ENCODE data around the gene DNMT1. TPM values are rescaled to one million over a fixed set of nuclear protein-coding genes. Genes with fewer than 3 reads are reported as not detected.
"Not testable (repeated sequence)": the region's sequence is repeated elsewhere in the genome, so short reads cannot be mapped to it uniquely, and the experiment has no call there.

Gene DNMT1
- total and polyA plus RNA-seq, 2 donors (not counting 1 experiment from before 2014, with no cell fraction given): 53.0 to 119 TPM

DNA sequence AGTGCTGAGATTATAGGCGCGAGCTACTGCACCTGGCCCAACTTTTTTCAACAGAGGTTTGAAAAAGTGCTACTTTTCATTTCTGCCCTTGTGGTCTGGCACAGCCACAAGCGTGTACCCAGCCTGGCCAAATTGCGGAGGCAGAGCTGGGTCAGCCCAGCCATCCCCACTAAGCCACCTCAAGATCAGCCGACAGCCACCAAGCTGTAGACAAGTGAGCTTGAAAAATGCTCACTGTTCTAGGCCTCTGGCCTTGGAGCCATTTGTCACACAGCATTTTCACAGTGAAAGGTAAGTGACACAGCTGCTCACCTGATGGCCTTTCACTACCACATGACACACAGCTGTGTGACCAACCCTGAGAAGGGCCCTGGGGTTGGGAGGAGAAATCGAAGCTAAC lies 27.3 kb downstream of the DNMT1 start:
- Histone ChIP-seq H4K20me1 (ENCODE audit: control insufficient read depth, insufficient read depth, low read length, poor library complexity, severe bottlenecking) (no peaks in the 10 kb centered on the region), H3K9me3 (ENCODE audit: control extremely low read depth in 1 of 3, control insufficient read depth in 2 of 3, insufficient read depth in 1 of 3, low read length in 2 of 3) (no peaks in the 10 kb centered on the region), H3K79me2 (ENCODE audit: control insufficient read depth, insufficient read depth, low read length) (no peaks in the 10 kb centered on the region), H2AFZ (ENCODE audit: insufficient read depth, low read depth, low read length, poor library complexity, severe bottlenecking) (no peak overlapping the region), H3K4me1 (ENCODE audit: control insufficient read depth in 2 of 2, insufficient read depth in 2 of 2, low read length in 2 of 2) (no peaks in the 10 kb centered on the region), H3K4me2 (replicated peaks; ENCODE audit: low read depth, low read length, poor library complexity, severe bottlenecking) (no peak overlapping the region), H3K4me3 (ENCODE audit: control extremely low read depth in 1 of 5, extremely low read depth in 1 of 5, insufficient read depth in 1 of 5, low read depth in 2 of 5, low read length in 4 of 5) (no peak overlapping the region), H3K27me3 (replicated peaks in 1 of 4; ENCODE audit: control extremely low read depth in 1 of 4, control insufficient read depth in 3 of 4, insufficient read depth in 4 of 4, low read length in 3 of 4) (no peaks in the 10 kb centered on the region), H3K27ac (ENCODE audit: low read length in 2 of 2) (no peak overlapping the region), H3K9ac (ENCODE audit: low read length) (no peak overlapping the region), H3K36me3 (replicated peaks in 1 of 2; ENCODE audit: control extremely low read depth in 1 of 2, control insufficient read depth in 1 of 2, extremely low read depth in 1 of 2, insufficient read depth in 2 of 2, low read length in 1 of 2) (peaks cover 6 to 53% of the 10 kb centered on the region in 2 experiments)
- Mint-ChIP-seq H3K4me1 (peaks cover 2% of the 10 kb centered on the region), H3K27me3 (no peaks in the 10 kb centered on the region), H3K27ac (no peak overlapping the region), H3K9me3 (ENCODE audit: insufficient read depth) (no peaks in the 10 kb centered on the region), H3K4me3 (no peak overlapping the region)
- TF ChIP-seq, protein P1, sequence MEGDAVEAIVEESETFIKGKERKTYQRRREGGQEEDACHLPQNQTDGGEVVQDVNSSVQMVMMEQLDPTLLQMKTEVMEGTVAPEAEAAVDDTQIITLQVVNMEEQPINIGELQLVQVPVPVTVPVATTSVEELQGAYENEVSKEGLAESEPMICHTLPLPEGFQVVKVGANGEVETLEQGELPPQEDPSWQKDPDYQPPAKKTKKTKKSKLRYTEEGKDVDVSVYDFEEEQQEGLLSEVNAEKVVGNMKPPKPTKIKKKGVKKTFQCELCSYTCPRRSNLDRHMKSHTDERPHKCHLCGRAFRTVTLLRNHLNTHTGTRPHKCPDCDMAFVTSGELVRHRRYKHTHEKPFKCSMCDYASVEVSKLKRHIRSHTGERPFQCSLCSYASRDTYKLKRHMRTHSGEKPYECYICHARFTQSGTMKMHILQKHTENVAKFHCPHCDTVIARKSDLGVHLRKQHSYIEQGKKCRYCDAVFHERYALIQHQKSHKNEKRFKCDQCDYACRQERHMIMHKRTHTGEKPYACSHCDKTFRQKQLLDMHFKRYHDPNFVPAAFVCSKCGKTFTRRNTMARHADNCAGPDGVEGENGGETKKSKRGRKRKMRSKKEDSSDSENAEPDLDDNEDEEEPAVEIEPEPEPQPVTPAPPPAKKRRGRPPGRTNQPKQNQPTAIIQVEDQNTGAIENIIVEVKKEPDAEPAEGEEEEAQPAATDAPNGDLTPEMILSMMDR (IDR thresholded peaks at IDR 0.05): no peak
- no peak for TF ChIP-seq EZH2 (IDR thresholded peaks at IDR 0.05; ENCODE audit: borderline replicate concordance, insufficient read depth, low read depth, low read length, poor library complexity, severe bottlenecking)
- ATAC-seq (ENCODE audit: low read depth): no peak
- ChIA-PET POLR2A (no interaction called here), CTCF (interaction anchor here (1.0 kb wide), 1 partner anchor 82 kb away, joined by 3 read pairs; no protein-coding TSS in a partner anchor)
- WGBS (ENCODE audit: insufficient coverage): 93% methylated on average over 6 of the region's 6 CpGs
- DNase-seq: no peak
- intact Hi-C loops (cut with micrococcal nuclease): no loop called here

DNA sequence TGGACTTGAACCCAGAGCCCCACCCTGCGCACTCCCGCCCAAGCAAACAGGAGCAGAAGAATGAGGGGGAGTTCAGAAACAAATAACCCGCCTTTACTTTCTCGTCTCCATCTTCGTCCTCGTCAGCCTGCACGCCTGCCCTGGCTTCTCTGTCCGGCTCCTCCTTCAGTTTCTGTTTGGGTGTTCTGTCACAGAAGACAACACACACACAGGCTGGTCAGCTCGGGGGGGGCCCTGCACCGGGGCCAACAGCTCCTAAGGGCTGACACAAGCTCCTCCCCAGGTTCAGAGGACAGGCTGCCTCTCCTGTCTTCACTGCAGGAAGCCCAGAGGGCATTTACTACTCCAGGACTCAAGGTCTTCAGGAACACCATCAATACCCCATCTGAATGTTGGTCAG lies 28.3 kb downstream of the DNMT1 start:
- H3K27me3 Mint-ChIP-seq; H3K4me1 Mint-ChIP-seq; H3K4me2 ChIP-seq (replicated peaks; ENCODE audit: low read depth, low read length, poor library complexity, severe bottlenecking); DNase-seq; POLR2A ChIA-PET; H3K4me3 Mint-ChIP-seq; H3K79me2 ChIP-seq (ENCODE audit: control insufficient read depth, insufficient read depth, low read length); H3K27ac Mint-ChIP-seq; H4K20me1 ChIP-seq (ENCODE audit: control insufficient read depth, insufficient read depth, low read length, poor library complexity, severe bottlenecking); H3K9ac ChIP-seq (ENCODE audit: low read length); H3K27ac ChIP-seq (ENCODE audit: low read length in 2 of 2); H3K9me3 Mint-ChIP-seq (ENCODE audit: insufficient read depth); H2AFZ ChIP-seq (ENCODE audit: insufficient read depth, low read depth, low read length, poor library complexity, severe bottlenecking); ATAC-seq (ENCODE audit: low read depth); H3K4me3 ChIP-seq (ENCODE audit: control extremely low read depth in 1 of 5, extremely low read depth in 1 of 5, insufficient read depth in 1 of 5, low read depth in 2 of 5, low read length in 4 of 5); H3K9me3 ChIP-seq (ENCODE audit: control extremely low read depth in 1 of 3, control insufficient read depth in 2 of 3, insufficient read depth in 1 of 3, low read length in 2 of 3); H3K4me1 ChIP-seq (ENCODE audit: control insufficient read depth in 2 of 2, insufficient read depth in 2 of 2, low read length in 2 of 2); H3K27me3 ChIP-seq (replicated peaks in 1 of 4; ENCODE audit: control extremely low read depth in 1 of 4, control insufficient read depth in 3 of 4, insufficient read depth in 4 of 4, low read length in 3 of 4); intact Hi-C loops (cut with micrococcal nuclease): not testable (repeated sequence)
- H3K36me3 ChIP-seq (replicated peaks in 1 of 2; ENCODE audit: control extremely low read depth in 1 of 2, control insufficient read depth in 1 of 2, extremely low read depth in 1 of 2, insufficient read depth in 2 of 2, low read length in 1 of 2): peaks cover 6 to 58% of the 10 kb centered on the region in 2 experiments
- CTCF ChIA-PET: interaction anchor here (0.7 kb wide), 1 partner anchor 9 kb away, joined by 4 read pairs; no protein-coding TSS in a partner anchor
- 96% methylated on average over 8 of the region's 10 CpGs for WGBS (ENCODE audit: insufficient coverage)
